Hepatocyte (in vitro differentiated cells): Measurements from ENCODE around the gene PER2. TPM values are rescaled to one million over a fixed set of nuclear protein-coding genes. Genes with fewer than 3 reads are reported as not detected.
"Not testable (repeated sequence)": the region's sequence is repeated elsewhere in the genome, so short reads cannot be mapped to it uniquely, and the experiment has no call there.

Experiments used
- DNase-seq: peaks from one replicate; pipeline ENCODE4 v3.0.0-alpha.2; 2016; ENCODE audit warnings: low spot score
- H2AFZ ChIP-seq: fragments of 200-600 bp; sonication (generic); 2 replicates; pipeline ENCODE4 v1.6.0; 2016; ENCODE audit warnings: antibody characterized with exemption, mild to moderate bottlenecking
- H3K27ac ChIP-seq: fragments of 200-600 bp; sonication (generic); 2 replicates; pipeline ENCODE4 v1.5.1; 2016; ENCODE audit warnings: mild to moderate bottlenecking
- H3K27me3 ChIP-seq: fragments of 200-600 bp; sonication (generic); 2 replicates; pipeline ENCODE4 v1.6.1; 2016
- H3K36me3 ChIP-seq: fragments of 200-600 bp; sonication (generic); replicated peaks from 2 replicates; pipeline ENCODE4 v1.5.1; 2016; ENCODE audit warnings: low read depth; ENCODE audit not compliant: insufficient read depth
- H3K4me1 ChIP-seq: fragments of 200-600 bp; sonication (generic); 2 replicates; pipeline ENCODE4 v1.5.1; 2016; ENCODE audit warnings: mild to moderate bottlenecking, moderate library complexity; ENCODE audit not compliant: insufficient read depth
- H3K4me2 ChIP-seq: fragments of 200-600 bp; sonication (generic); 2 replicates; pipeline ENCODE4 v1.6.0; 2016
- H3K4me3 ChIP-seq: fragments of 200-600 bp; sonication (generic); 2 replicates; pipeline ENCODE4 v1.5.1; 2016; ENCODE audit warnings: mild to moderate bottlenecking
- H3K79me2 ChIP-seq: fragments of 200-600 bp; sonication (generic); 2 replicates; pipeline ENCODE4 v1.6.0; 2017; ENCODE audit warnings: mild to moderate bottlenecking
- H3K9me2 ChIP-seq: fragments of 200-600 bp; sonication (generic); replicated peaks from 2 replicates; pipeline ENCODE4 v1.6.0; 2017; ENCODE audit warnings: mild to moderate bottlenecking; ENCODE audit not compliant: insufficient read depth
- H3K9me3 ChIP-seq: fragments of 200-600 bp; sonication (generic); 2 replicates; pipeline ENCODE4 v1.5.1; 2016; ENCODE audit warnings: low read depth, mild to moderate bottlenecking
- H4K20me1 ChIP-seq: fragments of 200-600 bp; sonication (generic); 2 replicates; pipeline ENCODE4 v1.6.0; 2016; ENCODE audit warnings: mild to moderate bottlenecking; ENCODE audit not compliant: insufficient read depth, poor library complexity, severe bottlenecking
- CTCF ChIP-seq: fragments of 200-600 bp; sonication (generic); IDR thresholded peaks from 2 replicates; pipeline ENCODE4 v1.5.1; 2016; ENCODE audit warnings: antibody characterized with exemption, mild to moderate bottlenecking; ENCODE audit not compliant: poor library complexity
- EZH2 ChIP-seq: fragments of 200-600 bp; sonication (generic); IDR thresholded peaks from 2 replicates; pipeline ENCODE4 v1.6.1; 2016; ENCODE audit warnings: antibody characterized with exemption, mild to moderate bottlenecking, borderline replicate concordance
- EZH2phosphoT487 ChIP-seq: fragments of 200-600 bp; sonication (generic); IDR thresholded peaks from one replicate; pipeline ENCODE4 v1.6.1; 2018; ENCODE audit warnings: antibody characterized with exemption, mild to moderate bottlenecking, low read depth, moderate library complexity; ENCODE audit not compliant: unreplicated experiment, severe bottlenecking
- WGBS: methylation state at CpG from one replicate; pipeline ENCODE4 v1.1.6; 2016; ENCODE audit warnings: low lambda C conversion rate; ENCODE audit errors: missing lambda C conversion rate; 5-methylcytosine and 5-hydroxymethylcytosine counted together
- polyA plus RNA-seq: library from polyadenylated mRNA; unstranded; fragments of >200 nt; fragmentation: Nextera tagmentation; extraction: Ambion mirVana; gene quantifications from 2 replicates; pipeline ENCODE4 v1.2.1, GENCODE V29; 2016
- total RNA-seq: library from RNA; depleted of rRNA; stranded (reverse); fragments of >200 nt; gene quantifications from 2 replicates; pipeline ENCODE4 v1.2.3, GENCODE V29; 2014

PER2 gene
- total and polyA plus RNA-seq, 2 experiments from 2014 or later: 6.0 to 8.9 TPM

- TF ChIP-seq EZH2: no peak
- TF ChIP-seq EZH2phosphoT487: no peak
- no peak for TF ChIP-seq CTCF
- Histone ChIP-seq H3K4me2 (no peak overlapping the region), H3K9me3 (no peaks in the 10 kb centered on the region), H3K36me3 (no peaks in the 10 kb centered on the region), H3K79me2 (no peaks in the 10 kb centered on the region), H3K27ac (no peak overlapping the region), H3K4me1 (no peaks in the 10 kb centered on the region), H4K20me1 (no peaks in the 10 kb centered on the region), H3K9me2 (no peaks in the 10 kb centered on the region), H3K4me3 (no peak overlapping the region), H2AFZ (no peak overlapping the region), H3K27me3 (no peaks in the 10 kb centered on the region)
- 75% methylated on average over 2 of the region's 2 CpGs for WGBS
- DNase-seq: no peak
Measured at GRCh38 chr2:238336151-238336550, 47.7 kb upstream of the PER2 start.

DNA sequence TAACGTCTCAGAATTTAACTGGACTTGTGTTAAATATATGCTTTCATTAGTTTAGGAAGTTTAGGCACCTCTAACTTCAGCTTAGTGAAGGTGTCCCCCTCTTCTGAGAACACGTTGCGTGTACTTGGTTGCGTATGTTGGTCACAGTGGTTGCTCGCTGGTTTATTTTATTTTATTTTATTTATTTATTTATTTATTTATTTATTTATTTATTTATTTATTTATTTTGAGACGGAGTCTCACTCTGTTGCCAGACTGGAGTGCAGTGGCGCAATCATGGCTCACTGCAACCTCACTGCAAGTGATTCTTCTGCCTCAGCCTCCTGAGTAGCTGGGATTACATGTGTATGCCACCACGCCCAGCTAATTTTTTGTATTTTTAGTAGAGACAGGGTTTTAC lies 47.2 kb upstream of the PER2 start:
- not testable (repeated sequence) for H3K27me3 ChIP-seq, H3K79me2 ChIP-seq, H3K4me3 ChIP-seq

DNA sequence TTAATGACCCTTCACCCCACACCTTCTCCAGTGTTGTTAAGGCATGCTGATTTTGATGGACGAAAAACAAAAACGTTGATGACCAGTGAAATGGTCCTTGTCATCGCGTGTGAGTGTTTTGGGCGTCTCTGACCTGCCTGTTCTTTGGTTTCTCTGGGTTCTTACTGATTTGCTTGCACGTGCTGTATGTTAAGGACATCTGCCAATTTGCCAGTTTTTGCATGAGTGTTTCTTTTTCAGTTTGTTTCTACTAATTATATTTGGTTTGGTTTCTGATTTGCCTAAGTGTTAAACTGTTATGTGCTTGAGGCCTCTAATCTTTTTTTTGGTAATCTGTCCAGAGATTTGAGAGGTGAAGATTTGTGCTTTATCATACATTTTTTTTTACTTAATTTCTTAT lies 46.5 kb upstream of the PER2 start:
- no peak for DNase-seq
- Histone ChIP-seq H3K4me3 (no peak overlapping the region), H3K79me2 (no peaks in the 10 kb centered on the region), H3K9me2 (no peaks in the 10 kb centered on the region), H3K4me2 (no peak overlapping the region), H3K36me3 (no peaks in the 10 kb centered on the region), H3K4me1 (no peaks in the 10 kb centered on the region), H3K27me3 (no peaks in the 10 kb centered on the region), H3K27ac (no peak overlapping the region), H3K9me3 (no peaks in the 10 kb centered on the region), H2AFZ (no peak overlapping the region), H4K20me1 (no peaks in the 10 kb centered on the region)
- TF ChIP-seq EZH2phosphoT487 (no peak), EZH2 (no peak), CTCF (no peak)
- WGBS: 95% methylated on average over 6 of the region's 6 CpGs

More for the DNA sequence above, 47.2 kb upstream of the PER2 start:
- H3K9me3 ChIP-seq, H3K4me2 ChIP-seq, H3K36me3 ChIP-seq, DNase-seq, H3K27ac ChIP-seq, H3K9me2 ChIP-seq, H3K4me1 ChIP-seq, H2AFZ ChIP-seq, H4K20me1 ChIP-seq: not testable (repeated sequence)
- 95% methylated on average over 8 of the region's 8 CpGs for WGBS

- no peak overlapping the region for H3K27ac ChIP-seq
- no peaks in the 10 kb centered on the region for H3K36me3 ChIP-seq
- H3K4me1 ChIP-seq: no peaks in the 10 kb centered on the region
- H3K9me2 ChIP-seq: no peaks in the 10 kb centered on the region
- no peaks in the 10 kb centered on the region for H3K27me3 ChIP-seq
- DNase-seq: no peak
- no peak overlapping the region for H2AFZ ChIP-seq
- no peaks in the 10 kb centered on the region for H3K9me3 ChIP-seq
- no peaks in the 10 kb centered on the region for H4K20me1 ChIP-seq
- no peak overlapping the region for H3K4me2 ChIP-seq
- WGBS: 90% methylated on average over 5 of the region's 5 CpGs
- H3K79me2 ChIP-seq: no peaks in the 10 kb centered on the region
- no peak for TF ChIP-seq EZH2
- TF ChIP-seq EZH2phosphoT487: no peak
- no peak for TF ChIP-seq CTCF
- H3K4me3 ChIP-seq: no peak overlapping the region
Measured at GRCh38 chr2:238331916-238332315, 43.5 kb upstream of the PER2 start.
